Measurements from ENCODE around the gene DCAF4. TPM values are rescaled to one million over a fixed set of nuclear protein-coding genes. Genes with fewer than 3 reads are reported as not detected.
"Not testable (repeated sequence)": the region's sequence is repeated elsewhere in the genome, so short reads cannot be mapped to it uniquely, and the experiment has no call there.

DCAF4 gene
- total RNA-seq, 4 donors from 2014 or later, result 9.0 to 22.6 (median 19.8) TPM

- Histone ChIP-seq H3K9me3 (no peaks in the 10 kb centered on the region), H3K36me3 (peaks cover 0 to 79% of the 10 kb centered on the region in 2 donors), H3K27me3 (no peaks in the 10 kb centered on the region), H3K4me3 (no peak overlapping the region), H3K27ac (no peak overlapping the region), H3K4me1 (no peaks in the 10 kb centered on the region)
- 89 to 94% methylated on average over 5 to 6 of the region's 8 CpGs for WGBS, 2 donors (ENCODE audit: low coverage in 1 of 2)
- no peak for ATAC-seq
- TF ChIP-seq EP300 (IDR thresholded peaks at IDR 0.05) (no peak), CTCF (IDR thresholded peaks at IDR 0.05) (no peak), POLR2A (IDR thresholded peaks at IDR 0.05) (no peak), POLR2AphosphoS5 (IDR thresholded peaks at IDR 0.05) (no peak)
Observed at GRCh38 chr14:72946491-72946890, 20.2 kb downstream of the DCAF4 start.

- H3K4me1 ChIP-seq, result no peaks in the 10 kb centered on the region
- 92 to 96% methylated on average over 2 to 4 of the region's 9 CpGs for WGBS, 2 donors (ENCODE audit: low coverage in 1 of 2)
- H3K27ac ChIP-seq, result no peak overlapping the region
- ATAC-seq, result no peak
- H3K36me3 ChIP-seq, result peaks cover 0 to 77% of the 10 kb centered on the region in 2 donors
- H3K9me3 ChIP-seq, result no peaks in the 10 kb centered on the region
- TF ChIP-seq CTCF (IDR thresholded peaks at IDR 0.05), result no peak
- no peak for TF ChIP-seq POLR2A (IDR thresholded peaks at IDR 0.05)
- TF ChIP-seq POLR2AphosphoS5 (IDR thresholded peaks at IDR 0.05), result no peak
- H3K4me3 ChIP-seq, result no peak overlapping the region
- H3K27me3 ChIP-seq, result no peaks in the 10 kb centered on the region
Observed at GRCh38 chr14:72947366-72948160, 21.3 kb downstream of the DCAF4 start.

- no peak for ATAC-seq
- Histone ChIP-seq H3K27ac (no peak overlapping the region), H3K36me3 (peaks cover 0 to 66% of the 10 kb centered on the region in 2 donors), H3K27me3 (no peaks in the 10 kb centered on the region), H3K9me3 (no peaks in the 10 kb centered on the region), H3K4me1 (no peaks in the 10 kb centered on the region), H3K4me3 (no peak overlapping the region)
- 28 to 33% methylated on average over 3 to 4 of the region's 5 CpGs for WGBS, 2 donors (ENCODE audit: low coverage in 1 of 2)
- TF ChIP-seq EP300 (IDR thresholded peaks at IDR 0.05) (no peak), POLR2A (IDR thresholded peaks at IDR 0.05) (no peak), CTCF (IDR thresholded peaks at IDR 0.05) (peak in 3 of 4 experiments; percentile 68 to 83 (median 69))
Observed at GRCh38 chr14:72948481-72949138, 22.3 kb downstream of the DCAF4 start.

GRCh38 chr14:72952171-72952570, 25.9 kb downstream of the DCAF4 start:
- no peaks in the 10 kb centered on the region for H3K27me3 ChIP-seq
- no peak overlapping the region for H3K27ac ChIP-seq
- H3K4me1 ChIP-seq, result no peaks in the 10 kb centered on the region
- H3K9me3 ChIP-seq, result no peaks in the 10 kb centered on the region
- H3K4me3 ChIP-seq, result no peak overlapping the region
- 70 to 80% methylated on average over 1 to 3 of the region's 3 CpGs for WGBS, 2 donors (ENCODE audit: low coverage in 1 of 2)
- no peak for TF ChIP-seq POLR2AphosphoS5 (IDR thresholded peaks at IDR 0.05)
- no peak for TF ChIP-seq EP300 (IDR thresholded peaks at IDR 0.05)
- TF ChIP-seq CTCF (IDR thresholded peaks at IDR 0.05), result no peak
- no peak for TF ChIP-seq POLR2A (IDR thresholded peaks at IDR 0.05)
- no peak for ATAC-seq
- H3K36me3 ChIP-seq, result peaks cover 0 to 69% of the 10 kb centered on the region in 2 donors

GRCh38 chr14:72956741-72957140, 30.5 kb downstream of the DCAF4 start:
- H3K27me3 ChIP-seq, ATAC-seq, H3K4me1 ChIP-seq, H3K4me3 ChIP-seq, H3K9me3 ChIP-seq, H3K27ac ChIP-seq: not testable (repeated sequence)
- peaks cover 0 to 86% of the 10 kb centered on the region in 2 donors for H3K36me3 ChIP-seq
- WGBS, 2 donors (ENCODE audit: low coverage in 1 of 2), result no CpG with 5 or more reads among the region's 9 CpGs

All from gastroesophageal sphincter (tissue), 4 donors.